ENCODE data around the gene LMCD1. TPM values are rescaled to one million over a fixed set of nuclear protein-coding genes. Genes with fewer than 3 reads are reported as not detected.
"Not testable (repeated sequence)": the region's sequence is repeated elsewhere in the genome, so short reads cannot be mapped to it uniquely, and the experiment has no call there.

LMCD1 gene
- total RNA-seq, 1 donor from 2014 or later: 35.0 TPM

DNA sequence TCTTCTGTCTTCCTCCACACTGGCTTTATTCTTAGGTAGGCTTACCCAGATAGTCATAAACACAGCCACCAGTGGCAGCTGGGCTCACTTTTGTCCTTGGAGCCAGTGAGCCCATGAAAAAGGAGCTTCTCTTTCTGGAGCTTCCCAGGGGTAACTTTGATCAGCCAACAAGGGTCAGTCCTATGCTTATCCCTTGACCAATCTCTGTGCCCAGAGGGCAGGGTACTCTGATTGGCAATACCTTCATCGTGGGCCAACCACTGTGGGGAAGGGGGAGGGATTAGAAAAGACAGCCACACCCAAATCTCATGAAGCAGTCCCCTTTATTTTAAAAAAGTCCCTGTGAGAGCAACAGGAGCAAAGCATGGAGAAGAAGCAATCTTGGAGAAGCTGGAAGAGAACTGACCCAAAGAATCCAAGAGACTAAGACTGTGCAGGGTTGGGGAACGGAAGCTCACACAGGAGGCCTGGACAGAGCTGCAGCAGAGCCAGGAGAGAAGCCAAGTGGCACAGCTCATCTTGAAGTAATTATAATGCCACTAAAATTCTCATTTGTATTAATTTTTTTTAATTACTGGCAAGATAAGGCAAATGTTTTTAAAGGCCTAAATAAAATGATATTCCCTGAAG, 72.5 kb downstream of the LMCD1 start:
- H3K36me3 ChIP-seq (ENCODE audit: control insufficient read depth in 3 of 3, insufficient read depth in 3 of 3, low read length in 3 of 3): peaks cover 16 to 27% (median 22%) of the 10 kb centered on the region in 3 donors
- no peak overlapping the region for H3K9ac ChIP-seq (ENCODE audit: low read depth in 1 of 3, low read length in 3 of 3)
- peak overlapping the region; percentile 44 for H3K27ac ChIP-seq (ENCODE audit: low read depth, low read length)
- H3K9me3 ChIP-seq (ENCODE audit: control insufficient read depth in 3 of 3, low read length in 3 of 3): no peaks in the 10 kb centered on the region
- no peaks in the 10 kb centered on the region for H3K27me3 ChIP-seq (ENCODE audit: control insufficient read depth in 3 of 3, insufficient read depth in 3 of 3, low read length in 3 of 3)
- peak overlapping the region in 1 of 3 donors; percentile 33 for H3K4me3 ChIP-seq (ENCODE audit: low read length in 3 of 3)
- H3K4me1 ChIP-seq (ENCODE audit: control insufficient read depth in 3 of 3, insufficient read depth in 3 of 3, low read length in 3 of 3): peaks cover 49 to 55% (median 50%) of the 10 kb centered on the region in 3 donors

DNA sequence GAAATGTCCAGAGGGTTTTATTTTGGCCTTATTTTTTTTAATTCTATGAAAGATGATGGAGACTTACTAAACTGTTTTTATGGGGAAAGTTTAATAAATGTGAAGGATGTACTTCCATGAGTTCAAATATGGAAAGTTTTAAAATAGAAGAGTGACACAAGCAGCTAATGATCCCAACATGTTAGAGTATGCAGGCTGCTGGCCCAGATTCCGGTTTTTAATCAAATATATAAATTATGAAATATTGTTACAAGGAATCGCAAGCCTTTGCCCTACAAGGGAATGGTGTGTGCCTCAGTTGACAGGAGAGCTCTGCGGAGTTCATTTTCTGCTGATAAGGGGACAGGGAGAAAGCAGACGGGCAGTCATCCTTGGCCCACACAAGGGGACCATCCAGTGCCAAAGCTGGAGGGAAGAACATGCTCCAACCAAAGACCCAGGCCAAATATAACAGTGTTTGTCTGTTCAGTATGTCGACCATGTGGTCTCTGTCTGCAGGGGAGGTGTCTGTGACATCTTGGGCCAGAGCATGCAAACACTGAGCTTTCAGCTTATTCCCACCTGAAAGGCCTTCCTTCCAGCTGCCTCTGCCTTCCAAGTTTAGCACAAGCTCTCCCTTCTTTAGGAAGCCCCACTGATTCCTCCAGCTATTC, 73.2 kb downstream of the LMCD1 start:
- Histone ChIP-seq H3K9ac (ENCODE audit: low read depth in 1 of 3, low read length in 3 of 3) (no peak overlapping the region), H3K27me3 (ENCODE audit: control insufficient read depth in 3 of 3, insufficient read depth in 3 of 3, low read length in 3 of 3) (no peaks in the 10 kb centered on the region), H3K36me3 (ENCODE audit: control insufficient read depth in 3 of 3, insufficient read depth in 3 of 3, low read length in 3 of 3) (peaks cover 10 to 20% (median 17%) of the 10 kb centered on the region in 3 donors), H3K4me3 (ENCODE audit: low read length in 3 of 3) (no peak overlapping the region), H3K9me3 (ENCODE audit: control insufficient read depth in 3 of 3, low read length in 3 of 3) (no peaks in the 10 kb centered on the region), H3K27ac (ENCODE audit: low read depth, low read length) (peak overlapping the region; percentile 54), H3K4me1 (ENCODE audit: control insufficient read depth in 3 of 3, insufficient read depth in 3 of 3, low read length in 3 of 3) (peaks cover 50 to 52% (median 50%) of the 10 kb centered on the region in 3 donors)

DNA sequence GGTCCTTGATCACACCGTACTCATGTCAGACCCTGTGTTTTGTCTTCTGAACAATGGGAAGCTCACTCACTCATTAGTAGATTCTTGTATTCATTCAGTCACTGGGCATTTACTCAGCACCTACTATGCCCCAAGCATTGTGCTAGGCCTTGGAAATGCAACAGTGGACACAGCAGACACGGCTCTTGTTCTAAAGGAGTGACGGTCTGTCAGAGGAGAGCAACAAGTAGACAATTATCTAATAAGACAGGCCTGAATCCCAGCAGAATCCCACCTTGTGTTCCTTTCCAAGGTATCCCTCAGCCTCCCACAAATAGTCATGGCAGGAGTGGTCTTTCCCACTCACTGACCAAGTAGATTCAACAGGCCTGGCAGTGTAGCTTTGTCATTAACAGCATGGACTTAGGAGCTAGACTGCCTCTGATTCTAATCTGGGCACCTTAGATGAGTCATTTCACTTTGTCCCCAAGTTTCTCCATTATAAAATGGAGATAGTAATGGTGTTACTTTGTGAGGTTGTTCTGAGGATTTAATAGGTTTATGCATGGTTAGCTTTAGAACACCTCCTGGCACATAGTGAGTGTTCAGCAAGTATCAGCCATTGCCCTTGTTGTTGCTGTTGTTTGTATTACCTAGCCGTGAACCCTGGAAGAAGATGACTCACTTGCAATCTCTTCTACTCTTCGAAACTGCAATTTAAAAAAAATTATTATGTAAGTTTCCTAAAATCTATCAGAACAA, 73.9 kb downstream of the LMCD1 start:
- H3K27me3 ChIP-seq (ENCODE audit: control insufficient read depth in 3 of 3, insufficient read depth in 3 of 3, low read length in 3 of 3): no peaks in the 10 kb centered on the region
- peak overlapping the region; percentile 54 for H3K27ac ChIP-seq (ENCODE audit: low read depth, low read length)
- no peak overlapping the region for H3K4me3 ChIP-seq (ENCODE audit: low read length in 3 of 3)
- H3K36me3 ChIP-seq (ENCODE audit: control insufficient read depth in 3 of 3, insufficient read depth in 3 of 3, low read length in 3 of 3): peaks cover 3 to 17% (median 13%) of the 10 kb centered on the region in 3 donors
- no peak overlapping the region for H3K9ac ChIP-seq (ENCODE audit: low read depth in 1 of 3, low read length in 3 of 3)
- H3K9me3 ChIP-seq (ENCODE audit: control insufficient read depth in 3 of 3, low read length in 3 of 3): no peaks in the 10 kb centered on the region
- peaks cover 45 to 53% (median 46%) of the 10 kb centered on the region in 3 donors for H3K4me1 ChIP-seq (ENCODE audit: control insufficient read depth in 3 of 3, insufficient read depth in 3 of 3, low read length in 3 of 3)

DNA sequence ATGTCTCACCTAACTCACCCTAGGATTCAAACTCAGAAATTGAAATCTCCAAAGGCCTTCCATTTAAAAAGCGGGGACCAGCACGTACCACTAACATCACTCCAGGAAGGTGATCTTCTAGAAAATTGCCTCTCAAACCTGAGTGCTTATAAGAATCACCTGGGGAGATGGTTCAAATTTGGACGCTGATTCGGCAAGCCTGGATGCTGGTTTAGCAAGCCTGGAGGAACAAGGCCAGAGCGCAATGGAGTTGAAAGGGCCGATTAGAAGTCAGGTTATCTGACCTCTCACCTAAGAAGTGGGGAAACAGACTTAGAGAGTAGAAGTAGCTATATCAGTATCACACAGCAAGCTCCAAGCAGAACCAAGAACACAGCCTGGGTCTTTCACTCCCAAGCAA, 74.8 kb downstream of the LMCD1 start:
- Histone ChIP-seq H3K27me3 (ENCODE audit: control insufficient read depth in 3 of 3, insufficient read depth in 3 of 3, low read length in 3 of 3) (no peaks in the 10 kb centered on the region), H3K36me3 (ENCODE audit: control insufficient read depth in 3 of 3, insufficient read depth in 3 of 3, low read length in 3 of 3) (peaks cover 0 to 12% (median 6%) of the 10 kb centered on the region in 3 donors), H3K4me1 (ENCODE audit: control insufficient read depth in 3 of 3, insufficient read depth in 3 of 3, low read length in 3 of 3) (peaks cover 38 to 49% (median 38%) of the 10 kb centered on the region in 3 donors), H3K27ac (ENCODE audit: low read depth, low read length) (peak overlapping the region; percentile 41), H3K4me3 (ENCODE audit: low read length in 3 of 3) (no peak overlapping the region), H3K9ac (ENCODE audit: low read depth in 1 of 3, low read length in 3 of 3) (no peak overlapping the region), H3K9me3 (ENCODE audit: control insufficient read depth in 3 of 3, low read length in 3 of 3) (no peaks in the 10 kb centered on the region)

DNA sequence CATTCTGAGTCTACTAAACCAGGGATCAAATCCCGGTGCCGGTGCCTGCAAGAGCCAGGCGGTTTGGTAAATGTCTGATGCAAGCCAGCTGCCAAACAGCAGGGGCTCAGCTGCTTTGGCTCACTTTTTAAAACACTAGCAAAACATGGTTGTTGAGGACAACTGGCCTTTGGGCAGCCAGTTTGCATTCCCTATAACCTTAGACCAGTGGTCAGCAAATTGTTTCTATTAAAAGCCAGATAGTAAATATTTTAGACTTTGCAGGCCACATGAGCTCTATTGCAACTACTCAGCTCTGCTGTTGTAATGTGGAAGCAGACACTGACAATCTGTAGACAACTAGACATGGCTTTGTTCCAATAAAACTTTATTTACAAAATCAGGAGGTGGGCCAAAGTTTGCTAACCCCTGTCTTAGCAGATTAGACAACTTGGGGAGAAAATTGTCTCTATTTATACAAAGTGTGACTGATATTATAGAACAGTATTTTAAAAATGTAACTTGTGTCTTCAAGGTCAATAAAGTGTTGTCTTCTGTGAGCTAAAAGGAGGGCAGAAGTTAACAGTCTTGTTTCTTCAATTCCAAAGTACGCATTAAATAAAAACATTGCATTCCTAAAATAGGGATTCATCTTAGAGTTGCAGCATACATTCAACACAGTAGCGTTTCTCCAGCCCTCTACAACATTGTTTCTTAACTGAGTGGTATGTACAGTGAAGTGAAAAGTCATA, 75.4 kb downstream of the LMCD1 start:
- no peak overlapping the region for H3K4me3 ChIP-seq (ENCODE audit: low read length in 3 of 3)
- peak overlapping the region; percentile 41 for H3K27ac ChIP-seq (ENCODE audit: low read depth, low read length)
- H3K27me3 ChIP-seq (ENCODE audit: control insufficient read depth in 3 of 3, insufficient read depth in 3 of 3, low read length in 3 of 3): no peaks in the 10 kb centered on the region
- H3K9ac ChIP-seq (ENCODE audit: low read depth in 1 of 3, low read length in 3 of 3): no peak overlapping the region
- H3K9me3 ChIP-seq (ENCODE audit: control insufficient read depth in 3 of 3, low read length in 3 of 3): no peaks in the 10 kb centered on the region
- peaks cover 0 to 7% (median 4%) of the 10 kb centered on the region in 3 donors for H3K36me3 ChIP-seq (ENCODE audit: control insufficient read depth in 3 of 3, insufficient read depth in 3 of 3, low read length in 3 of 3)
- H3K4me1 ChIP-seq (ENCODE audit: control insufficient read depth in 3 of 3, insufficient read depth in 3 of 3, low read length in 3 of 3): peaks cover 36 to 45% (median 37%) of the 10 kb centered on the region in 3 donors

DNA sequence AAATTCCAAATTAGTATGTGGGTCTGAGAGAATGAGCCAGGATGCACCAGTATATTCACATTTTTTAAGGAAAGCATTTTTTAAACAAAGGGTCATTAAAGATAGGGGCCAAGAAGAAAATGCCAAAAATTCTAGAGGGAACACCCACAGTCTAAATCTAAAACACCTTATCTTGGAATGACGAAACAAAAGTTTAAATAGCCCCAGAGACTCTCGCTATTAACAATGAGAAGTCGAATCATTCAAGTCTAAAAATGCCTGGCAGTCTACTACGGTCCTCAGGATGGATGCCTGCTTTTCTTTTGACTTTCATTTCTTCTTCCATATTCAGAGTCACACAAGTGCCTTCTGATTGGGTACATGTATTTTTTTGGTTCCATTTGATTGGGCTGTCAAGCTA, 76.7 kb downstream of the LMCD1 start:
- no peaks in the 10 kb centered on the region for H3K27me3 ChIP-seq (ENCODE audit: control insufficient read depth in 3 of 3, insufficient read depth in 3 of 3, low read length in 3 of 3)
- no peak overlapping the region for H3K4me3 ChIP-seq (ENCODE audit: low read length in 3 of 3)
- H3K27ac ChIP-seq (ENCODE audit: low read depth, low read length): peak overlapping the region; percentile 33
- H3K9me3 ChIP-seq (ENCODE audit: control insufficient read depth in 3 of 3, low read length in 3 of 3): no peaks in the 10 kb centered on the region
- H3K9ac ChIP-seq (ENCODE audit: low read depth in 1 of 3, low read length in 3 of 3): no peak overlapping the region
- peaks cover 0 to 4% (median 4%) of the 10 kb centered on the region in 3 donors for H3K36me3 ChIP-seq (ENCODE audit: control insufficient read depth in 3 of 3, insufficient read depth in 3 of 3, low read length in 3 of 3)
- H3K4me1 ChIP-seq (ENCODE audit: control insufficient read depth in 3 of 3, insufficient read depth in 3 of 3, low read length in 3 of 3): peaks cover 34 to 39% (median 35%) of the 10 kb centered on the region in 3 donors

DNA sequence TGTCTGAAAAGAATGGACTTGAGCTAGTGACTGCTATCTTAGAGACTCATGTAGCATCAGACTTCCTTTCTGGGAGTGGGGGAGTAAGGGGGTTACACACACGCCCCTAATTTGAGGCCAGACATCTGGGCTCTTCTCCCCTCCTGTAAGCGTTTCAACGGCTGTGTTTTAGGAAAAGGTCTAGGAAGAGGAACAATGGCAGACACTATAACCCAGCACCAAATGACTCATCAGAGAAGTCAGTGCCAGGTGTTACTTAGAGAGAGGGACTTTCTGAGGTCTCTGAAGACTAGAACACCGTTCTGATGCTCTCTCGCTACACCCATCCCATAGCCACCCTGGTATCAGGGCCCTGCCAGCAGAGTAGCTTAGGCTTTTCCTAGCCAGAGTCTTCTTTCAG, 77.5 kb downstream of the LMCD1 start:
- H3K36me3 ChIP-seq (ENCODE audit: control insufficient read depth in 3 of 3, insufficient read depth in 3 of 3, low read length in 3 of 3): peaks cover 0 to 4% (median 4%) of the 10 kb centered on the region in 3 donors
- H3K27ac ChIP-seq (ENCODE audit: low read depth, low read length): peak overlapping the region; percentile 33
- H3K4me3 ChIP-seq (ENCODE audit: low read length in 3 of 3): no peak overlapping the region
- H3K9me3 ChIP-seq (ENCODE audit: control insufficient read depth in 3 of 3, low read length in 3 of 3): no peaks in the 10 kb centered on the region
- no peaks in the 10 kb centered on the region for H3K27me3 ChIP-seq (ENCODE audit: control insufficient read depth in 3 of 3, insufficient read depth in 3 of 3, low read length in 3 of 3)
- no peak overlapping the region for H3K9ac ChIP-seq (ENCODE audit: low read depth in 1 of 3, low read length in 3 of 3)
- H3K4me1 ChIP-seq (ENCODE audit: control insufficient read depth in 3 of 3, insufficient read depth in 3 of 3, low read length in 3 of 3): peaks cover 26 to 31% (median 28%) of the 10 kb centered on the region in 3 donors

DNA sequence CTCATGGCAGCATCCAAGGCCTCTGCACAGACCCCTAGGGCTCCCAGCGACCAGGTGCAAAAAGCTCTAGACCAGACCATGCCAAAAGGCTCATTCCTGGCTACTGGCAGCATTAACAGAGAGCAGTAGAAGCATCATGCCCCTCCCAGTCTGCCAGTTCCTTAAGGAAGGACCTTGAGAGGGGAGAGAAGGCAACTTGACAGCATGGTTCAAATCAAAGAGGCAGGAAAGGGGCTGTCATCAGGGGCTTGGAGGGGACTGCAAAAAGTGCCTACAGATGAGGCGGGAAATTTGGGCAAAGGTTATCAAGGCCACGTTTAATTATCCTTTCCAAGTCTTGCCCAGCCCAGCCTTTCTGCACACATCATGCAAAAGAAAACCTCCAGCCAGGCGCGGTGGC, 78.3 kb downstream of the LMCD1 start:
- peak overlapping the region; percentile 33 for H3K27ac ChIP-seq (ENCODE audit: low read depth, low read length)
- H3K4me1 ChIP-seq (ENCODE audit: control insufficient read depth in 3 of 3, insufficient read depth in 3 of 3, low read length in 3 of 3): peaks cover 20 to 24% (median 24%) of the 10 kb centered on the region in 3 donors
- no peaks in the 10 kb centered on the region for H3K9me3 ChIP-seq (ENCODE audit: control insufficient read depth in 3 of 3, low read length in 3 of 3)
- H3K4me3 ChIP-seq (ENCODE audit: low read length in 3 of 3): no peak overlapping the region
- H3K36me3 ChIP-seq (ENCODE audit: control insufficient read depth in 3 of 3, insufficient read depth in 3 of 3, low read length in 3 of 3): peaks cover 0 to 4% (median 4%) of the 10 kb centered on the region in 3 donors
- H3K27me3 ChIP-seq (ENCODE audit: control insufficient read depth in 3 of 3, insufficient read depth in 3 of 3, low read length in 3 of 3): no peaks in the 10 kb centered on the region
- no peak overlapping the region for H3K9ac ChIP-seq (ENCODE audit: low read depth in 1 of 3, low read length in 3 of 3)

DNA sequence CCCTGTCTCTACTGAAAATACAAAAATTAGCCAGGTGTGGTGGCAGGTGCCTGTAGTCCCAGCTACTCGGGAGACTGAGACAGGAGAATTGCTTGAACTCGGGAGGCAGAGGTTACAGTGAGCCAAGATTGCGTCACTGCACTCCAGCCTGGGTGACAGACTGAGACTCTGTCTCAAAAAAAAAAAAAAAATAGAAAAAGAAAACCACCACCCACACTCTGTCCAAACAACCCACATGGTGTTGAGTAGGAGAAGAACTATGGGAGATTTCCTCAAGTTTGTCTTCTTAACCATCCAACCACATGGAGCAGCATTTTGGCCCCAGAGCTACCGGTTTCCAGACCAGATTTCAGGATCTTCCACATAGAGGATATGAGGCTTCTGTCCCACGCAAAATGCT, 78.8 kb downstream of the LMCD1 start:
- H3K4me1 ChIP-seq (ENCODE audit: control insufficient read depth in 3 of 3, insufficient read depth in 3 of 3, low read length in 3 of 3): peaks cover 15 to 19% (median 19%) of the 10 kb centered on the region in 3 donors
- not testable (repeated sequence) for H3K9me3 ChIP-seq (ENCODE audit: control insufficient read depth in 3 of 3, low read length in 3 of 3); H3K27ac ChIP-seq (ENCODE audit: low read depth, low read length); H3K9ac ChIP-seq (ENCODE audit: low read depth in 1 of 3, low read length in 3 of 3); H3K36me3 ChIP-seq (ENCODE audit: control insufficient read depth in 3 of 3, insufficient read depth in 3 of 3, low read length in 3 of 3); H3K4me3 ChIP-seq (ENCODE audit: low read length in 3 of 3); H3K27me3 ChIP-seq (ENCODE audit: control insufficient read depth in 3 of 3, insufficient read depth in 3 of 3, low read length in 3 of 3)
